ENCODE results near the gene ATP1A4.

Gene ATP1A4

DNA sequence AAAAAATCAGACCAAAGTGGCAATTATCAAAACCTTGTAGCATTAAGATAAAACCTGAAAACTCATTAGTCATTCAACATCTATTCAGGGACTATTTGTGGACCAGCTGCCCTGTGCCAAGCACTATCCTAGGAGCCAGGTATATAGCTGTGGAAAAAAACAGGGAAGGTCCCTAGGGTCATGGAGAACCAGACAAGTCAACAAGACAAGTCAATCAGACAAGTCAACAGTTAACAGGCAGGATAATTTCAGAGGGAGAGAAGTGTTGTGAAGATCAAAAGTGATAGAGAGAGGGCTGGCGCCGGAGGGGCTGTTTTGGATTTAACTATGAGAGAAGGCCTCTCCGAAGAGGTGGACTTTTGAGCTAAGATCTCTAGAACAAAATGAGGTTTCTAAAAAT lies 3.3 kb upstream of the ATP1A4 start:
- DNase-seq (ENCODE audit: low read depth), result no peak

- DNase-seq (ENCODE audit: low read depth), result no peak
Observed at GRCh38 chr1:160149233-160149632, 2.2 kb upstream of the ATP1A4 start.

DNA sequence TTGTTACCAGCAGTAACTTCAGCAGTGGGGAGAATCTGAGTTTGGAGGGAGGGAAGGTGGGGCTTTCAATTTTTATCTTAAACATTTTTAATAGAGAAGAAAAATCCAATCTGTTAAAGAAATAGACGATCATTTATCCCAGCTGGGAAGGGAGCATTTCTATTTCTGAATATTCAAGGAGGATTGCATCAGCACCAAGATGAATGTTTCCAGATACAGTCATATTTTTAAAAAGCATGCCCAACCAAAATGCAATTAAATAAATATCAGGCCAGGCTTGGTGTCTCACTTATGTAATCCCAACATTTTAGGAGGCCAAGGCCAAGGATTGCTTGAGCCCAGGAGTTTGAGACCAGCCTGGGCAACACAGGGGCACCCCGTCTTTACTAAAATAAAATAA lies 1.7 kb upstream of the ATP1A4 start:
- no peak for DNase-seq (ENCODE audit: low read depth)

- DNase-seq (ENCODE audit: low read depth), result no peak
Observed at GRCh38 chr1:160154790-160155189, 3.4 kb downstream of the ATP1A4 start.

DNA sequence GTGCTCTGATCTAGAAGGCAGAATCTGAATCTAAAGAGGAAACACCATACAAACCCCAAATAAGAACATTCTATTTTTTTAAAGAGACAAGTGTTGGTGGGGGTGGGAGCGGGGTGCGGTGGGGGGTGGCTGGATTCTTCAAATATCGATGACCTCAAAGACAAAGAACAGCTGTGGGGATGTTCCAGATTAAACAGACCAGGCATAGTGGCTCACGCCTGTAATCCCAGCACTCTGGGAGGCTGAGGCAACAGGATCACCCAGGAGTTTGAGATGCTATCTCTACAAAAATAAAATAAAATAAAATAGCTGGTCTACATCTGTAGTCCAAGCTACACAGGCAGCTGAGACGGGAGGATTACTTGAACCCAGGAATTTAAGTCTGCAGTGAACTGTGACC lies 5.0 kb downstream of the ATP1A4 start:
- DNase-seq (ENCODE audit: low read depth), result no peak

DNA sequence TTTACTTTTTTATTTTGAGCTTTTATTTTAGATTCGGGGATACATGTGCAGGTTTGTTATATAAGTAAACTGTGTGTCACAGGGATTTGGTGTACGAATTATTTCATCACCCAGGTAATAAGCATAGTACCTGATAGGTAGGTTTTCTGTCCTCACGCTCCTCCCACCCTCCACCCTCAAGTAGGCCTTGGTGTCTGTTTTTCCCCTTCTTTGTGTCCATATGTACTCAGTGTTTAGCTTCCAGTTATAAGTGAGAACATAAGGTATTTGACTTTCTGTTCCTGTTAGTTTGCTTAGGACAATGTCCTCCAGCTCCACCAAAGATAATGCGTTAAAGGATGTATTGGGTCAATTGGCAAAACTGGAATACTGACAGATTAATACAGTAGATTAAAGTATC lies 5.8 kb downstream of the ATP1A4 start:
- DNase-seq (ENCODE audit: low read depth), result no peak

GRCh38 chr1:160158031-160158430 lies 6.6 kb downstream of the ATP1A4 start:
- no peak for DNase-seq (ENCODE audit: low read depth)

DNA sequence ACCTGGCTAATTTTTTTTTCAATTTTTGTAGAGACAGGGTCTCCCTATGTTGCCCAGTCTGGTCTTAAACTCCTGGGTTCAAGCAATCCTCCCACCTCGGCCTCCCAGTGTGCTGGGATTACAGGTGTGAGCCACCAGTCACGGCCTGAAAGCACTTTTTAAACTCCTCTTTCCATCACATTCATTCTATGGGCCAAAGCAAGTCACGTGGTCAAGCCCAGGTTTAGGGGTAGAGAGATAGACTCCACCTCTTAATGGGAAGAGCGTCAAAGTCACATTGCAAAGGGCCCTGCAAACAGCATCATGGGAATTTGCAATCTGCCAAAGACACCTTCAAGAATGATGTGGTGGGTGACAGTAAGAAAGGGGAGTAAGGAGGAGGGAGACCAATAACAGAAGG lies 7.1 kb downstream of the ATP1A4 start:
- DNase-seq (ENCODE audit: low read depth), result no peak

DNA sequence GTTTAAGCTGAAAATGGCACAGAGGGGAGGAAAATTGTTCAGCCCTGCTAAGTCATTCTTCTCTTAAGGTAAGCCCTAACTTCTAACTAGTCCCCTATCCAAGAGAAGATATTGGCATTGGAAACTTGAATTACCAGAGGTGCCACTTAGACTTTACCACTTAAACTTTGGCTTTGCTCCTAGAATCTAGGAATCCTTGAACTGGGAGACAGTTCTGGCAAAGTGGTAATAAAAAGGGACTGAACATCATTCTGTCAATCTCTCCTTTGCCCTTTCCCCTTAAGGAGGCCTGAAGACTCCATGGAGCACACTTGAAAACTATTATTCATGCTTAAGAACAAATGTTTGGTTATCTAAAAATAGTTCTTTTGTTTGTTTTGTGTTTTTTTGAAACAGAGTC lies 8.4 kb downstream of the ATP1A4 start:
- DNase-seq (ENCODE audit: low read depth), result no peak

DNA sequence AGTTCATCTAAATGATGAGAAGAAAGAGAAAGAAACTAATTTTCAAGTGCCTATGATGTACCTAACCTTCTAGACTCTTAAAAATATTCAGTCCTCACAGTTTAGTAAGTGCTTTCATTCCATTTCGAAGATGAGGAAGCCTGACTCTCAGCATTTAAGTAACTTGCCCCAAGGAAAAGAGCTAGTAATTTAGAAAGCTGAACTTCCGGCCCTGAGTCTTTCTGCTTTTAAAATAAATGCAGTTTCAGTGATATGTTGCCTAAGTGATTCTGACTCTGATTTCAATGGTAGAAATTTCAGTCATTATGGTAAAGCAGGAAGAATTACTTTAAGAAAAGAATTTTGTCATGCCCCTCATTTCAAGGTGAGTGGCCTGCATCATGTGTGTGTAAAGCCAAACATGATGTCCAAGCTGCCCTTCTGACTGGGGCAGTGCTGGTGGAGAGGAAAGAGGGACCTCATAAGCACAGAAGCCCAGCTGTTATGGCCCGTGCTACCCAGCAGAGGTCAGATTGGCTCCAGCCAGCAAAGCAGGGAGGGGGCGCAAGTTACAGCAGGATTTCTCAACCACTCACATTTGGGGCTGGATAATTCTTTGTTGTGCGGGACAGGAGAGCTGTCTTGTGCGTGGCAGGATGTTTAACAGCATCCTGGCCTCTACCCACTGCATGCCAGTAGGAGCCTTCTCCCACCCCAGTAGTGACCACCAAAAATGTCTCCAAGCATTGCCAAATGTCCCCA lies 10.7 kb downstream of the ATP1A4 start:
- no peak for DNase-seq (ENCODE audit: low read depth)

DNA sequence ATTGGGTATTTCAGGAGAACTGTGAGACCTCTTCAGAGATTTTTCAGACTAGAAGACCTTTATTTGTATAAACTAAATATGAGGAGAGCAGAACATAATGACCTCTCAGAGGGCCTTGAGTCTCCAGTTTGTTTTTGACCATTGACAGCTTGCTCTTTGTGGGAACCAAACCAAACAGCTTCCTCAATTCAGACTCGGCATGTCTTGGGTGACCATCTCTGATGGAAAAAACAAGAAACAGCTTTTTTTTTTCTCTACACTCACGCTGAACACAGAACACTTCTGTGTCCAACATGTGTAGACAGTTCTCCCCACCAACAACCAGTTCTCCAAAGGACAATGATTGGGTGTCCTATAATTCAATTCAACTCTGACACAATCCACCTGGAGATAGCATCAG lies 11.5 kb downstream of the ATP1A4 start:
- no peak for DNase-seq (ENCODE audit: low read depth)

- no peak for DNase-seq (ENCODE audit: low read depth)
Observed at GRCh38 chr1:160163615-160164014, 12.2 kb downstream of the ATP1A4 start.

- no peak for DNase-seq (ENCODE audit: low read depth)
Observed at GRCh38 chr1:160164121-160164520, 12.7 kb downstream of the ATP1A4 start.

DNA sequence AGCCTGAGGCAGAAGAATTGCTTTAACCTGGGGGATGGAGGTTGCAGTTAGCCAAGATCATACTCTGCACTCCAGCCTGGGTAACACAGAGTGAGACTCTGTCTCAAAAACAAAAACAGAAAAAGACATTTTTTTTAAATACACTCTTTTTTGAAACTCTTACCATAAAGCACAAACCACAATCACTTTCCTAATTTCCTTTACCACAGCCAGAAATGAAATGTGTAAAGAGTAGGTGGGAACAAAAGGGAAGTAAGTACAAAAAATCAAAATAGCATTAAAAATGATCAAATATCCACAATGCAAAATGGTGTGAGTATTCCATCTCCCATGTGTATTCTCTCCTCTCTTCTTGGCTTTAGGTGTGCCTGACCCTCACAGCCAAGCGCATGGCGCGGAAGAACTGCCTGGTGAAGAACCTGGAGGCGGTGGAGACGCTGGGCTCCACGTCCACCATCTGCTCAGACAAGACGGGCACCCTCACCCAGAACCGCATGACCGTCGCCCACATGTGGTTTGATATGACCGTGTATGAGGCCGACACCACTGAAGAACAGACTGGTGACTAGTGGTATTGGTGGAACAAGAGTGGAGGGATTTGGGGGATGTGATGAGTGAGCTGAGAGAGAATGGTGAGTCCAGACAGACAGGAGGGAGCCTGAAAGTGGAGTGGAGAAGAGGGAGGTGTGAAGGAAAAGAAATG lies 14.9 kb downstream of the ATP1A4 start:
- DNase-seq (ENCODE audit: low read depth), result no peak

DNA sequence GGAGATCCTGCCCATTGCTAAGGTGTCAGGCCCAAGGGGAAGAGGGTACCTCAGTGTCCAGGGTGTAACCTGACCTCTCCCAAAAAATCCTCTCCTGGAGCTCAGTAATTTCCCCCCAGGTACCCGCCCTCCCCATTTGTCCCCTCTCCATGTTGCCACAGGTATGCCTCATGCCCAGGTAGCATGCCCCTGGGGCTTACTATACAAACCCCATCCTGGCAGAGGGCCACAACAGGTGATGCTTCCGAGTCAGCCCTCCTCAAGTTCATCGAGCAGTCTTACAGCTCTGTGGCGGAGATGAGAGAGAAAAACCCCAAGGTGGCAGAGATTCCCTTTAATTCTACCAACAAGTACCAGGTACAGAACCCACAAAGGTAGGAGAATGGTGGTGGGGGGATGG lies 15.7 kb downstream of the ATP1A4 start:
- no peak for DNase-seq (ENCODE audit: low read depth)

- DNase-seq (ENCODE audit: low read depth), result no peak
Observed at GRCh38 chr1:160167580-160167979, 16.2 kb downstream of the ATP1A4 start.

GRCh38 chr1:160168016-160168415 lies 16.6 kb downstream of the ATP1A4 start:
- DNase-seq (ENCODE audit: low read depth), result no peak

DNA sequence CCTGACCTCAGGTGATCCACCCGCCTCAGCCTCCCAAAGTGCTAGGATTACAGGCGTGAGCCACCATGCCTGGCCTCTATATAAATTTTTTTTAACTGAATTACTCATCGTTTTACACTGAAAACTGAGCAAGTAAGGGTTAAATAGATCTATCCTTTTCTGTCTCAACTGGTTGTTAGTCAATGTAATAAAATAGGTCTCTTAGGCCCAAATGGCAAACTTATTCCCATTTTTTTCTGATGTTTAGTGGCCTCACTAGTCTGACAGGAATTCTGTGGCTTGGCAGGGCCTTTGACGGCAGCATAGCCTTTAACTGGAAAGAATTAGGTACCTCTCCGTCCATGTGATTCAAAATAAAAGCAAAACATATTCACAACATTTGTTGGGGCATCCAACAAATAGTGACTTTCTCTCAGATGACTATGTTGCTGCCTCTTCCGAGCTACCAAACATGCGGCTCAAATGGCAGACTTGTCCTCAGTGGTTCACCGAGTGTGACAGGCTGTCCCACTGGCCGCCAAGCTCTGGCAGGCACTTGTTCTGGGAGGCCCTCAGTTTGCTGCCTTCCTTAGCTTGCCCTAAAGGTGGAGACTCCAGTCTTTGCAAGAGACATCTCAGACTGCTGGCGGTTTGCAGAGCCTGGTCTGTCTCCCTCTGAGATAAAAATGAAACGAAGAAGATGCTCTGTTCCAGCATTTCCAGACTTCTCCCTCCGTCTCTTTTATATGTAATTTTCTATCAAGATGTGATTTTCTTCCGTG lies 17.4 kb downstream of the ATP1A4 start:
- DNase-seq (ENCODE audit: low read depth), result no peak

DNA sequence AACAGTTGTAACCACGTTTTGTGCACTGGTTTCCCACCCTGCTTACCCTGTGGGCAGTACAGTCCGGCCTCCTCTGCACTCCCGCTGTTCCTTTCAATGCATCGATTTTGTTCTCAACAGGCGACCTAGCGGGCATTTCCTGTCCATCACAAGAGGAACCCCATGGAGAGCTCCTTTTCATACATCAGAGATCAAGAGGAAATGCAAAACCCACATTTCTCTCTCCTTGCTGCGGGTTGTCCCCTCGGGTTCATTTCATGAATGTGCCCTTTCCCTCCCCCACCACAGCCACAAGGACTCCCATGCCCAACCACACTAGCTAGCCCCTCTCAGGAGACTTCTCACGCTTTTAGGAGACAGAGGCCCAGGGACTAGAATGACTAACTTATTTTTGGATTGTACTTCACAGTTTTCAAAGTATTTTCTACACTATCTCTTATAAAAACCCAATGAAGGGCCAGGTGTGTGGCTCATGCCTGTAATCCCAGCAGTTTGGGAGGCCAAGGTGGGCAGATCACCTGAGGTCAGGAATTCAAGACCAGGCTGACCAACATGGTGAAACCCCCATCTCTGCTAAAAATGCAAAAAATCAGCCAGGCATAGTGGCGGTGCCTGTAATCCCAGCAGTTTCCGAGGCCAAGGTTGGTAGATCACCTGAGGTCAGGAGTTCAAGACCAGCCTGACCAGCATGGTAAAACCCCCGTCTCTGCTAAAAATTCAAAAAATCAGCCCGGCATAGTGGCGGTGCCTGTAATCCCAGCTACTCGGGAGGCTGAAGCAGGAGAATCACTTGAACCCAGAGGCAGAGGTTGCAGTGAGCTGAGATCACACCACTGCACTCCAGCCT lies 18.4 kb downstream of the ATP1A4 start:
- no peak for DNase-seq (ENCODE audit: low read depth)

DNA sequence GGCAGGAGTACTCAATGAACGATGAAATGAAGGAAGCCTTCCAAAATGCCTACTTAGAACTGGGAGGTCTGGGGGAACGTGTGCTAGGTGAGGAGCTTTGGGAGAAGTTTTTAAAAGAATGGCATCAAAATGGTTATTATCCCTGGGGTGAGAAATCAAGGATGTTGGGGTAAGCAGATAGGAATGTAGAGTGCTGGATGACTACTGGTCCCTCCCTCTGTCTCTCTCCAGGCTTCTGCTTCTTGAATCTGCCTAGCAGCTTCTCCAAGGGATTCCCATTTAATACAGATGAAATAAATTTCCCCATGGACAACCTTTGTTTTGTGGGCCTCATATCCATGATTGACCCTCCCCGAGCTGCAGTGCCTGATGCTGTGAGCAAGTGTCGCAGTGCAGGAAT lies 20.0 kb downstream of the ATP1A4 start:
- DNase-seq (ENCODE audit: low read depth), result no peak

- DNase-seq (ENCODE audit: low read depth), result no peak
Observed at GRCh38 chr1:160171980-160172379, 20.6 kb downstream of the ATP1A4 start.

- no peak for DNase-seq (ENCODE audit: low read depth)
Observed at GRCh38 chr1:160177231-160177630, 25.8 kb downstream of the ATP1A4 start.
